T-cell (primary cell): Measurements from ENCODE around the gene PROK2. TPM values are rescaled to one million over a fixed set of nuclear protein-coding genes. Genes with fewer than 3 reads are reported as not detected.

Experiments used
- ATAC-seq, 4 experiments: fragments of 200-7000 bp in 3 of 4; fragments of 150-1000 bp in 1 of 4; cut with Tn5 transposase; replicated peaks in 1 of 4; 1 replicate in 3 of 4; 2 replicates in 1 of 4; pipeline ENCODE4 v1.10.0; 2021; ENCODE audit warnings: moderate library complexity in 3 of 4, mild to moderate bottlenecking in 2 of 4, moderate number of reproducible peaks in 1 of 4
- CTCF ChIA-PET, 2 donors: fragments of 300-600 bp; sonication (Branson Sonifier 250); formaldehyde crosslinking; loops; one replicate each; lab custom pipeline; 2022; ENCODE audit warnings: antibody characterized with exemption in 2 of 2; lab: Charles Lee
- POLR2A ChIA-PET, 2 donors: fragments of 300-600 bp; sonication (Branson Sonifier 250); formaldehyde crosslinking; loops; one replicate each; lab custom pipeline; 2022; ENCODE audit warnings: antibody characterized with exemption in 2 of 2; lab: Charles Lee
- DNase-seq, 35 experiments: peaks; one replicate each; pipeline versions ENCODE4 v3.0.0 to v3.0.0-alpha.2; 2013 to 2023
- H3K27ac ChIP-seq: one replicate; pipeline ENCODE4 v1.5.1; 2013; ENCODE audit warnings: low read length
- H3K27me3 ChIP-seq, 2 experiments: replicated peaks in 1 of 2; 1 replicate in 1 of 2; 2 replicates in 1 of 2; pipeline versions ENCODE4 v1.6.1 to v1.7.0; 2013; ENCODE audit warnings: low read length in 1 of 2, mixed read lengths in 1 of 2; ENCODE audit not compliant: control insufficient read depth in 2 of 2, insufficient read depth in 2 of 2; ENCODE audit errors: extremely low read depth in 1 of 2
- H3K36me3 ChIP-seq, 2 donors: 1 replicate in 1 of 2; 2 replicates in 1 of 2; pipeline versions ENCODE4 v1.6.1 to v1.7.0; 2013; ENCODE audit warnings: low read length in 1 of 2; ENCODE audit not compliant: control insufficient read depth in 2 of 2, insufficient read depth in 1 of 2; ENCODE audit errors: extremely low read depth in 1 of 2
- H3K4me1 ChIP-seq, 2 experiments: 1 replicate in 1 of 2; 2 replicates in 1 of 2; pipeline versions ENCODE4 v1.6.1 to v1.7.0; 2013; ENCODE audit warnings: low read length in 2 of 2, mixed read lengths in 1 of 2; ENCODE audit not compliant: insufficient read depth in 2 of 2, control insufficient read depth in 1 of 2; ENCODE audit errors: extremely low read depth in 1 of 2
- H3K4me3 ChIP-seq, 2 donors: 1 replicate in 1 of 2; 2 replicates in 1 of 2; pipeline versions ENCODE4 v1.5.1 to v1.7.0; 2013; ENCODE audit warnings: mild to moderate bottlenecking in 2 of 2, low read length in 1 of 2, moderate library complexity in 1 of 2; ENCODE audit not compliant: control insufficient read depth in 1 of 2; ENCODE audit errors: extremely low read depth in 1 of 2
- H3K9me3 ChIP-seq: 2 replicates; pipeline ENCODE4 v1.7.0; 2013
- H3K27ac Mint-ChIP-seq, 2 donors: one replicate each; pipeline ENCODE4 v1.8.0; 2020 to 2021; ENCODE audit warnings: mild to moderate bottlenecking in 2 of 2, mixed read lengths in 2 of 2
- H3K27me3 Mint-ChIP-seq, 2 donors: one replicate each; pipeline ENCODE4 v1.8.0; 2021 to 2022; ENCODE audit warnings: mixed read lengths in 2 of 2
- H3K36me3 Mint-ChIP-seq: one replicate; pipeline ENCODE4 v1.8.0; 2021; ENCODE audit warnings: mixed read lengths
- H3K4me1 Mint-ChIP-seq, 3 donors: one replicate each; pipeline ENCODE4 v1.8.0; 2020 to 2022; ENCODE audit warnings: mixed read lengths in 3 of 3, mild to moderate bottlenecking in 1 of 3
- H3K4me3 Mint-ChIP-seq, 3 donors: one replicate each; pipeline ENCODE4 v1.8.0; 2020 to 2022; ENCODE audit warnings: mild to moderate bottlenecking in 3 of 3, mixed read lengths in 3 of 3, moderate library complexity in 3 of 3
- H3K9me3 Mint-ChIP-seq, 3 donors: one replicate each; pipeline ENCODE4 v1.8.0; 2020 to 2022; ENCODE audit warnings: mixed read lengths in 3 of 3
- WGBS: methylation state at CpG from one replicate; pipeline ENCODE4 v1.1.5; 2013; ENCODE audit warnings: missing lambda C conversion rate; ENCODE audit not compliant: insufficient coverage; 5-methylcytosine and 5-hydroxymethylcytosine counted together
- total RNA-seq, 35 experiments: library from RNA in 6 of 35; stranded (reverse) in 6 of 35; fragments of 120-200 nt in 1 of 35; gene quantifications; one replicate each; pipeline versions ENCODE4 v1.2.1 to v1.2.4 and lab custom pipeline; 2013 to 2026

PROK2 gene
- total RNA-seq, 5 donors from 2014 or later (not counting 1 experiment from before 2014, with no cell fraction given), result 0.42 to 1.9 (median 0.63) TPM

- no peaks in the 10 kb centered on the region for H3K9me3 Mint-ChIP-seq
- Histone ChIP-seq H3K27ac (no peak overlapping the region), H3K4me1 (peaks cover 2 to 11% of the 10 kb centered on the region in 2 experiments), H3K36me3 (no peaks in the 10 kb centered on the region), H3K4me3 (no peak overlapping the region), H3K27me3 (peaks cover 0 to 11% of the 10 kb centered on the region in 2 experiments), H3K9me3 (no peaks in the 10 kb centered on the region)
- WGBS, result 65% methylated on average over 4 of the region's 6 CpGs
- ATAC-seq (no peak), DNase-seq (no peak)
- H3K27ac Mint-ChIP-seq, result no peak overlapping the region
- H3K4me1 Mint-ChIP-seq, result peaks cover 13 to 14% (median 13%) of the 10 kb centered on the region in 3 donors
- ChIA-PET CTCF (no interaction called here), POLR2A (no interaction called here)
- peaks cover 24 to 39% of the 10 kb centered on the region in 2 donors for H3K27me3 Mint-ChIP-seq
- no peak overlapping the region for H3K4me3 Mint-ChIP-seq
- H3K36me3 Mint-ChIP-seq, result no peaks in the 10 kb centered on the region
These were observed 8.4 kb downstream of the PROK2 start for GRCh38 chr3:71776538-71776937.

- no peaks in the 10 kb centered on the region for H3K9me3 Mint-ChIP-seq
- peaks cover 0 to 3% of the 10 kb centered on the region in 2 experiments for H3K27me3 ChIP-seq
- H3K27ac Mint-ChIP-seq, result no peak overlapping the region
- no peak for DNase-seq
- no peak for ATAC-seq
- no peak overlapping the region for H3K4me3 ChIP-seq
- no peaks in the 10 kb centered on the region for H3K4me1 Mint-ChIP-seq
- no CpG with 5 or more reads among the region's 1 CpG for whole genome bisulfite sequencing
- no peaks in the 10 kb centered on the region for H3K36me3 Mint-ChIP-seq
- ChIA-PET POLR2A (no interaction called here), CTCF (interaction anchor here in 1 of 2 donors (0.7 kb wide), 1 partner anchor 931 kb away, joined by 3 read pairs; no protein-coding TSS in a partner anchor)
- no peak overlapping the region for H3K27ac ChIP-seq
- H3K4me3 Mint-ChIP-seq, result no peak overlapping the region
- peaks cover 0 to 16% of the 10 kb centered on the region in 2 donors for H3K27me3 Mint-ChIP-seq
- no peaks in the 10 kb centered on the region for H3K36me3 ChIP-seq
- no peaks in the 10 kb centered on the region for H3K4me1 ChIP-seq
- no peaks in the 10 kb centered on the region for H3K9me3 ChIP-seq
These were observed 13.1 kb downstream of the PROK2 start for GRCh38 chr3:71771884-71772283.

GRCh38 chr3:71771126-71771525 lies 13.8 kb downstream of the PROK2 start:
- H3K9me3 Mint-ChIP-seq, result no peaks in the 10 kb centered on the region
- WGBS, result 92% methylated on average over 4 of the region's 5 CpGs
- no peak overlapping the region for H3K27ac Mint-ChIP-seq
- Histone ChIP-seq H3K27ac (no peak overlapping the region), H3K36me3 (no peaks in the 10 kb centered on the region), H3K9me3 (no peaks in the 10 kb centered on the region), H3K27me3 (peaks cover 0 to 3% of the 10 kb centered on the region in 2 experiments), H3K4me1 (no peaks in the 10 kb centered on the region), H3K4me3 (no peak overlapping the region)
- CTCF ChIA-PET, result no interaction called here
- no peak overlapping the region for H3K4me3 Mint-ChIP-seq
- POLR2A ChIA-PET, result no interaction called here
- H3K4me1 Mint-ChIP-seq, result no peaks in the 10 kb centered on the region
- peaks cover 0 to 13% of the 10 kb centered on the region in 2 donors for H3K27me3 Mint-ChIP-seq
- no peaks in the 10 kb centered on the region for H3K36me3 Mint-ChIP-seq
- ATAC-seq (no peak), DNase-seq (no peak)

GRCh38 chr3:71763426-71763825 lies 21.5 kb downstream of the PROK2 start:
- no peaks in the 10 kb centered on the region for H3K4me1 Mint-ChIP-seq
- no peaks in the 10 kb centered on the region for H3K9me3 Mint-ChIP-seq
- no peak overlapping the region for H3K27ac ChIP-seq
- ATAC-seq (no peak), DNase-seq (no peak)
- no peaks in the 10 kb centered on the region for H3K4me1 ChIP-seq
- ChIA-PET CTCF (interaction anchor here in 1 of 2 donors (0.6 to 0.7 kb wide), 2 partner anchors 1060 to 1214 kb away, joined by 3 read pairs; no protein-coding TSS in a partner anchor), POLR2A (interaction anchor here in 1 of 2 donors (0.6 kb wide), 1 partner anchor 518 kb away, joined by 5 read pairs; no protein-coding TSS in a partner anchor)
- H3K27ac Mint-ChIP-seq, result no peak overlapping the region
- H3K36me3 ChIP-seq, result no peaks in the 10 kb centered on the region
- H3K36me3 Mint-ChIP-seq, result no peaks in the 10 kb centered on the region
- H3K4me3 Mint-ChIP-seq, result no peak overlapping the region
- H3K27me3 ChIP-seq, result peaks cover 0 to 15% of the 10 kb centered on the region in 2 experiments
- WGBS, result no CpG with 5 or more reads among the region's 5 CpGs
- no peak overlapping the region for H3K4me3 ChIP-seq
- H3K9me3 ChIP-seq, result no peaks in the 10 kb centered on the region
- H3K27me3 Mint-ChIP-seq, result peaks cover 13 to 18% of the 10 kb centered on the region in 2 donors

- Histone ChIP-seq H3K9me3 (no peaks in the 10 kb centered on the region), H3K36me3 (no peaks in the 10 kb centered on the region), H3K4me1 (no peaks in the 10 kb centered on the region), H3K27me3 (peaks cover 0 to 25% of the 10 kb centered on the region in 2 experiments), H3K4me3 (no peak overlapping the region), H3K27ac (no peak overlapping the region)
- Mint-ChIP-seq H3K4me3 (no peak overlapping the region), H3K9me3 (no peaks in the 10 kb centered on the region), H3K36me3 (no peaks in the 10 kb centered on the region), H3K27me3 (peaks cover 28 to 29% of the 10 kb centered on the region in 2 donors), H3K4me1 (peaks cover 2 to 4% (median 3%) of the 10 kb centered on the region in 3 donors), H3K27ac (no peak overlapping the region)
- POLR2A ChIA-PET, result no interaction called here
- WGBS, result no CpG with 5 or more reads among the region's 1 CpG
- CTCF ChIA-PET, result interaction anchor here (0.7 kb wide), 3 partner anchors 12 to 1007 kb away, joined by 3 to 7 read pairs (median 5); no protein-coding TSS in a partner anchor
- DNase-seq, result no peak
- no peak for ATAC-seq
These were observed 24.8 kb downstream of the PROK2 start for GRCh38 chr3:71760140-71760539.

GRCh38 chr3:71759401-71759800 lies 25.5 kb downstream of the PROK2 start:
- no peaks in the 10 kb centered on the region for H3K9me3 ChIP-seq
- WGBS, result 79% methylated on average over 4 of the region's 5 CpGs
- Mint-ChIP-seq H3K27ac (no peak overlapping the region), H3K36me3 (no peaks in the 10 kb centered on the region), H3K27me3 (peaks cover 31 to 32% of the 10 kb centered on the region in 2 donors), H3K4me1 (peaks cover 4 to 7% (median 6%) of the 10 kb centered on the region in 3 donors), H3K9me3 (no peaks in the 10 kb centered on the region), H3K4me3 (no peak overlapping the region)
- H3K36me3 ChIP-seq, result no peaks in the 10 kb centered on the region
- H3K4me1 ChIP-seq, result peaks cover 0 to 3% of the 10 kb centered on the region in 2 experiments
- ChIA-PET CTCF (no interaction called here), POLR2A (no interaction called here)
- H3K27me3 ChIP-seq, result peaks cover 0 to 27% of the 10 kb centered on the region in 2 experiments
- H3K4me3 ChIP-seq, result no peak overlapping the region
- ATAC-seq, result no peak
- DNase-seq, result no peak
- no peak overlapping the region for H3K27ac ChIP-seq
